GM13976 (cell line): Measurements from ENCODE around the gene GINS3.

Experiments
- DNase-seq: peaks from one replicate; pipeline ENCODE4 v3.0.0; 2012; ENCODE audit warnings: low spot score
- CTCF ChIP-seq: IDR thresholded peaks from 2 replicates; pipeline ENCODE4 v1.5.1; 2012; ENCODE audit warnings: borderline replicate concordance, mild to moderate bottlenecking; ENCODE audit not compliant: insufficient read depth; ENCODE audit errors: extremely low read depth, missing control alignments, control extremely low read depth
- in situ Hi-C: fragments of 300-500 bp; cut with MboI; formaldehyde crosslinking; loops from one replicate; pipeline ENCODE4 v1.12.0; 2022; ENCODE audit warnings: low sequenced_read_pairs, mixed read lengths, inconsistent platforms; ENCODE audit not compliant: unreplicated experiment

GINS3 gene

GRCh38 chr16:58360041-58360634 lies 32.1 kb upstream of the GINS3 start:
- in situ Hi-C loops: no loop called here
- no peak for TF ChIP-seq CTCF
- DNase-seq: no peak

GRCh38 chr16:58361726-58362125 lies 30.5 kb upstream of the GINS3 start:
- in situ Hi-C loops: no loop called here
- no peak for TF ChIP-seq CTCF
- no peak for DNase-seq

GRCh38 chr16:58363746-58364393 lies 28.4 kb upstream of the GINS3 start:
- DNase-seq: no peak
- in situ Hi-C loops: no loop called here
- TF ChIP-seq CTCF: no peak

- TF ChIP-seq CTCF: no peak
- no peak for DNase-seq
- in situ Hi-C loops: no loop called here
Observed at GRCh38 chr16:58365623-58366022, 26.6 kb upstream of the GINS3 start.

GRCh38 chr16:58366247-58367031 lies 25.8 kb upstream of the GINS3 start:
- no peak for TF ChIP-seq CTCF
- no peak for DNase-seq
- in situ Hi-C loops: no loop called here

- in situ Hi-C loops: no loop called here
- DNase-seq: no peak
- no peak for TF ChIP-seq CTCF
Observed at GRCh38 chr16:58367252-58367651, 25.0 kb upstream of the GINS3 start.
